IPS DF 6.9 (cell line): ENCODE results near the gene LEMD1.

ENCODE experiments used
- DNase-seq: peaks from one replicate; pipeline ENCODE4 v3.0.0-alpha.2; 2013; ENCODE audit warnings: low read depth, low spot score
- H3K27ac ChIP-seq: one replicate; pipeline ENCODE4 v1.5.1; 2013; ENCODE audit warnings: low read length, control low read depth
- H3K27me3 ChIP-seq: 2 replicates; pipeline ENCODE4 v1.6.1; 2013; ENCODE audit warnings: mild to moderate bottlenecking, low read length; ENCODE audit not compliant: control insufficient read depth, insufficient read depth
- H3K36me3 ChIP-seq: 2 replicates; pipeline ENCODE4 v1.6.1; 2013; ENCODE audit warnings: low read length; ENCODE audit not compliant: control insufficient read depth, insufficient read depth
- H3K4me1 ChIP-seq: 2 replicates; pipeline ENCODE4 v1.6.1; 2013; ENCODE audit warnings: low read length; ENCODE audit not compliant: control insufficient read depth, insufficient read depth
- H3K4me3 ChIP-seq: 2 replicates; pipeline ENCODE4 v1.5.1; 2013; ENCODE audit warnings: mild to moderate bottlenecking, low read length
- H3K9me3 ChIP-seq: 2 replicates; pipeline ENCODE4 v1.6.1; 2013; ENCODE audit warnings: low read length, inconsistent platforms; ENCODE audit not compliant: control insufficient read depth, insufficient read depth
- WGBS: extraction: QIAGEN DNeasy Blood & Tissue Kit; methylation state at CpG from one replicate; pipeline ENCODE4 v1.1.7; 2013; ENCODE audit warnings: mixed read lengths, missing lambda C conversion rate; ENCODE audit not compliant: insufficient read length, insufficient coverage; 5-methylcytosine and 5-hydroxymethylcytosine counted together

LEMD1 gene, protein sequence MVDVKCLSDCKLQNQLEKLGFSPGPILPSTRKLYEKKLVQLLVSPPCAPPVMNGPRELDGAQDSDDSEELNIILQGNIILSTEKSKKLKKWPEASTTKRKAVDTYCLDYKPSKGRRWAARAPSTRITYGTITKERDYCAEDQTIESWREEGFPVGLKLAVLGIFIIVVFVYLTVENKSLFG

DNA sequence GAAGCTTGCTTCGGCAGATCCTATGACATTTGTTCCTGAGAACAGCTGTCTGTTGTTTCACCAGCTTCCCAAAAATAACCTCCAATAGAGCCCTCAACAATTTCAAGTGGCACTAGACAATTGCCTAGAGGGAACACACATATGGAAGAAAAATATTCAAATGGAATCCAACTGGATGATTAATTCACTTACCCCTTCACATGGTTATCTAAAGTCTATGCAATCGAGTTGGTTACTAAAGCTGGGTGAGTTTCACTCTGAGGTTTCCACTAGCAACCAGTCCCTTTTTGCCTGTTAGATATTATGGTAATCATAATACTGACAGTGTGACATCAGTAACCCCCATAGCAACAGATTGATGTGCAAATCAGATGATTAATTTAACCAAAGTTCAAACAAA lies at the start of gene LEMD1:
Gene LEMD1, minus strand, starts transcription at position 259 of the 400 bp plus-strand sequence. CDS start 1,520 bp downstream, outside the sequence.
- no peaks in the 10 kb centered on the region for H3K9me3 ChIP-seq
- H3K4me3 ChIP-seq = no peak within 1 kb of the TSS
- H3K36me3 ChIP-seq = no peaks in the 10 kb centered on the region
- no peaks in the 10 kb centered on the region for H3K4me1 ChIP-seq
- WGBS = no CpG with 5 or more reads among the region's 2 CpGs
- DNase-seq = no peak
- H3K27me3 ChIP-seq = no peaks in the 10 kb centered on the region
- no peak within 1 kb of the TSS for H3K27ac ChIP-seq

GRCh38 chr1:205470131-205470530 lies 48.3 kb upstream of the LEMD1 start:
- Histone ChIP-seq H3K9me3 (no peaks in the 10 kb centered on the region), H3K4me3 (no peak overlapping the region), H3K27ac (no peak overlapping the region), H3K4me1 (peaks cover 2% of the 10 kb centered on the region), H3K36me3 (no peaks in the 10 kb centered on the region), H3K27me3 (no peaks in the 10 kb centered on the region)
- DNase-seq = no peak
- WGBS = no CpG with 5 or more reads among the region's 6 CpGs

GRCh38 chr1:205466595-205467220 lies 44.9 kb upstream of the LEMD1 start:
- H3K4me3 ChIP-seq = no peak overlapping the region
- no peak overlapping the region for H3K27ac ChIP-seq
- DNase-seq = no peak
- no peaks in the 10 kb centered on the region for H3K27me3 ChIP-seq
- no CpG with 5 or more reads among the region's 7 CpGs for WGBS
- H3K9me3 ChIP-seq = no peaks in the 10 kb centered on the region
- H3K36me3 ChIP-seq = no peaks in the 10 kb centered on the region
- H3K4me1 ChIP-seq = no peaks in the 10 kb centered on the region; the same call in none of the 2 replicates

DNA sequence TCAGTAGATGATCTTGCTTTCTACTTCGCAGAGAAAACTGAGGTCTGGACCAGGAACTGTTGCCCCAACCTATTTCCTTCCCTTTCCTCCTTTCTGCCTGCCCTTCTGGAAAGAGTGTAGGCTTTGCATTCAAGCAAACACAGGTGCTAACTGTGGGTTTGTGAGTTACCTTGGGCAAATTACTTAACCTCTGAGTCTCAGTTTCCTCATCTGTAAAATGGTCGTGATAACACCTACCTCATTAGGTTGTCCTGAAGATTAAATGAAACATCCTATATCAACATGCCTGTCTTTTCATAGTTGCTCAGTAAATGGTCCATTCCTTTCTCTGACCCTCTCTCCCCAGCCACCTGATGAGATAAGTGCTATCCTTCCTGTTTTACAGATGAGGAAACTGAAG lies 43.5 kb upstream of the LEMD1 start:
- no peaks in the 10 kb centered on the region; the same call in none of the 2 replicates for H3K4me1 ChIP-seq
- no peaks in the 10 kb centered on the region for H3K36me3 ChIP-seq
- no peak for DNase-seq
- no peaks in the 10 kb centered on the region for H3K9me3 ChIP-seq
- H3K4me3 ChIP-seq = no peak overlapping the region
- H3K27ac ChIP-seq = no peak overlapping the region
- no CpG with 5 or more reads among the region's 2 CpGs for WGBS
- H3K27me3 ChIP-seq = no peaks in the 10 kb centered on the region

GRCh38 chr1:205458777-205459566 lies 37.1 kb upstream of the LEMD1 start:
- no peaks in the 10 kb centered on the region for H3K27me3 ChIP-seq
- WGBS = no CpG with 5 or more reads among the region's 6 CpGs

GRCh38 chr1:205456868-205457745 lies 35.3 kb upstream of the LEMD1 start:
- no CpG with 5 or more reads among the region's 74 CpGs for WGBS
- no peak overlapping the region for H3K27ac ChIP-seq
- DNase-seq = no peak
- H3K4me3 ChIP-seq = peak overlapping the region; percentile 67
- no peaks in the 10 kb centered on the region for H3K27me3 ChIP-seq
- H3K36me3 ChIP-seq = no peaks in the 10 kb centered on the region
- H3K4me1 ChIP-seq = peaks cover 7% of the 10 kb centered on the region
- H3K9me3 ChIP-seq = no peaks in the 10 kb centered on the region

More at GRCh38 chr1:205458777-205459566, 37.1 kb upstream of the LEMD1 start:
- Histone ChIP-seq H3K4me1 (peaks cover 5% of the 10 kb centered on the region; the same call in 1 of the 2 replicates), H3K36me3 (no peaks in the 10 kb centered on the region), H3K4me3 (no peak overlapping the region), H3K27ac (no peak overlapping the region), H3K9me3 (no peaks in the 10 kb centered on the region)
- no peak for DNase-seq

- peaks cover 10% of the 10 kb centered on the region for H3K4me1 ChIP-seq
- DNase-seq = no peak
- no peaks in the 10 kb centered on the region for H3K27me3 ChIP-seq
- no peaks in the 10 kb centered on the region for H3K9me3 ChIP-seq
- H3K36me3 ChIP-seq = no peaks in the 10 kb centered on the region
- WGBS = no CpG with 5 or more reads among the region's 47 CpGs
- H3K4me3 ChIP-seq = peak overlapping the region; percentile 67
- H3K27ac ChIP-seq = no peak overlapping the region
Observed at GRCh38 chr1:205456383-205456867, 34.6 kb upstream of the LEMD1 start.

- DNase-seq = no peak
- Histone ChIP-seq H3K4me3 (peak within 1 kb of the TSS; percentile 67), H3K4me1 (peaks cover 13% of the 10 kb centered on the region), H3K27ac (no peak within 1 kb of the TSS), H3K9me3 (no peaks in the 10 kb centered on the region), H3K36me3 (no peaks in the 10 kb centered on the region), H3K27me3 (no peaks in the 10 kb centered on the region)
- WGBS = no CpG with 5 or more reads among the region's 53 CpGs
Observed at GRCh38 chr1:205455581-205456382, 33.9 kb upstream of the LEMD1 start, which contains the start of gene BLACAT1. TSS of gene BLACAT1 (minus strand) at chr1:205456045.

- no peak for DNase-seq
- H3K27ac ChIP-seq = no peak overlapping the region
- no peaks in the 10 kb centered on the region for H3K36me3 ChIP-seq
- no peaks in the 10 kb centered on the region for H3K9me3 ChIP-seq
- no CpG with 5 or more reads among the region's 6 CpGs for WGBS
- no peaks in the 10 kb centered on the region for H3K27me3 ChIP-seq
- H3K4me3 ChIP-seq = peak overlapping the region; percentile 67; the same call in 1 of the 2 replicates
- H3K4me1 ChIP-seq = peaks cover 18% of the 10 kb centered on the region
Observed at GRCh38 chr1:205454903-205455335, 33.1 kb upstream of the LEMD1 start.
